RKO (cell line): ENCODE measurements around the gene CYP3A7.
A peak's percentile ranks its signal among the peaks of the same experiment; 100 is the strongest.
"Not testable (repeated sequence)": the region's sequence is repeated elsewhere in the genome, so short reads cannot be mapped to it uniquely, and the experiment has no call there.

Experiments
- DNase-seq: peaks from one replicate; pipeline ENCODE4 v3.0.0-alpha.2; 2016; ENCODE audit warnings: low spot score

Gene CYP3A7

DNA sequence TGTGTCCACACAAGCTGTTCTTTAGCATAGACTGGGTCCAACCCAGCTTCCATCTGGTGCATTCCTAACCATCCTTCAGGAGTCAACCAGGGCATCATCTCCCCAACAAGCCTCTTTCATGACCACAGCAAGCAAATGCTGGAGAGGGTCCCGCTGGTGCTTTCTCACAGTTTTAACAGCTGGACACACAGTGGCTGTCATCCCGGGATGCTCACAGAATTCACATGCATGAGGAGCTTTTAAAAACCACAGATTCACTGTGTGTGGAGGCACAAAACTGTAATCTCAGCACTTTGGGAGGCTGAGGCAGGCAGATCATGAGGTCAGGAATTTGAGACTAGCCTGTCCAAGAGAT lies 6.4 kb upstream of the CYP3A7 start:
- DNase-seq = no peak

DNA sequence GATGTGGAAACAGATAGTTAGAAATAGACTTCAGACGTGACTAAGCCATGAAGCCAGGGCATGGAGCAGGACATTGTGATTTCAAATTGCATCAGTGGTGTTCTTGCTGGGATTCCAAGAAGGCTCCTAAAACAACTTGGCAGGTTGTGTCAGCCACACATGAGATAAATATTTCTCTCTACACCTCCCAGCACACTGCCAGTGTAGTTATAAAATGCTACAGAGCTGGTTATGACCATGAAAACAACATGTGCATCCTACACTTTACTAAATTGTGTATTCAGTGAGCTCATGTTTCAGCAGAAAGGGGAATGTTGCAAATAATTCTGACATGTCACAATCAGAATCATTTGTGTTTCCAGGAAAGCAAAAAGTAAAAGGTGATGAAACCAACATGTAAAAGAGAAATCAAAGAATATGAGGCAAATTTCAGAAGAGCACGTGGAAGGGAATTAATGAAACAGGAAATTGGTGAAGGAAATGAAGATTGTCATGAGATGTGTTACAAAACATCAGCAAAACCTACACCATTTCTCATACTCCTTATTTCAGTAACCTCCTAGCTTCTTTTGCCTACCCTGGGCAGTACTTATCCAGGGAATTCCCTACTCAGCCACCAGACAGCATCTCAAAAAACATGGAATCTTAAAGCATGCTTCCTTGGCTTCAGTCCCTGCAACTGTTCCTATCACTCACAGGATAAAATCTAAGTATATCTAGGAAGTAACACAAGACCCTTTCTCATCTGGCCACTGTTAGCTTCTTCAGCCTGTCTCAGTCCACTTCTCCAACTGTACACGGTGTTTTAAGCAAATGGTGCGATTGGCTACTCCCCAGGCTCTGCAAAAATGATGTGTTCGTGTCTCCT lies 5.8 kb upstream of the CYP3A7 start:
- DNase-seq = no peak

DNA sequence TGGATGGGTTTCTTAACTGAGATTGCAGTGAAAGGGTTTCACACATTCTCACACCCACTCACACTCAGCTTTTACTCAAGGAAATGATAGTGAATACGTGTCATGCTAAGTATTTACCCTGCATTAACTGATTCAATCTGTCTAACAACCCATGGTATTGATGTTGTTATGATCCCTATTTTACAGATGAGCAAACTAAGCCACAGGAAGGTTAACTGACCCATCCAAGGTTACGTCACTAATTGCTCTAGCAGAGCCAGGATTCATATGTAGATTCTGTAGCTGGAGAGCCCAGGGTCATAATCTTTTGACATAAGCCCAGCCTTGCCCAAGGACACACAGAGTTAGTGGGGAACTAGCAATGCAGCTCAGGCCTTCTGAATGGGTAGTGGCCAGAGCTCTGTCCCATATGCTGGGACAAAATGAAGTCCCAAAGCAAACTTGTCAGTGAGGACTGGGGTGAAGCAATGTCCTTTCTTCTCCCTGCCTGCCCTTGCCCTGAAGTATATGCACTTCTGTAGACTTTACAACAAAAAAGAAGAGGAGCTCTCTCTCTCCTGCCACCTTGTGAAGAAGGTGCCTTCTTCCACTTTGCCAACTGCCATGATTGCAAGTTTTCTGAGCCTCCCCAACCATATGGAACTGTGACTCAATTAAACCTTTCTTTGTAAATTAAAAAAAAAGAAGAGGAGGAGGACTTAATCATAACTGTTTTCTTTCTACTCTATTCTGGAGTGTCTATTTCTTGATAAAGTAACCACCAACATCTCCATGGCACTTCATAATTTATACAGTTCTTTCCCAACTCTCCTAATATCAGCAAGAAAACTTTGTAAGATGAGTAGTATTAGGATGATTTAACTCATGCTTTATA lies 4.9 kb upstream of the CYP3A7 start:
- no peak for DNase-seq

DNA sequence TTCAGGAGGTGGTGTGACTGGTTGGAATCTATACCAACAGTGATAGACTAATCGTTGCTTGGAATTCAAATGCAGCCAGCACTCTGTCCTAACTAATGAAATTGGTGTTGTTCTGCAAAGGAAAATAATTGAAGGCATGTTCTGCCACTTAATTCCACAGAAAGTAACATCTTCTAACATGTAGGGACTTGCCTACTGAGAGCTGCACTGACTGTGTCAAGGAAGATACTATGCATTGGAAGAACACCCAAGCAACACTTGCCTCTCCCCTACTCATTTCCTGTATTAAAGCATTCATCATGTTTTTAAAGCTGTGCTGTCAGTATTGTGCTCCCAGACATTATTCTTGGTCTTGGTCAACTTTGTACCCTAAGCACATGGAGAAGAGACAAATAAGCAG lies 2.7 kb upstream of the CYP3A7 start:
- DNase-seq = no peak

DNA sequence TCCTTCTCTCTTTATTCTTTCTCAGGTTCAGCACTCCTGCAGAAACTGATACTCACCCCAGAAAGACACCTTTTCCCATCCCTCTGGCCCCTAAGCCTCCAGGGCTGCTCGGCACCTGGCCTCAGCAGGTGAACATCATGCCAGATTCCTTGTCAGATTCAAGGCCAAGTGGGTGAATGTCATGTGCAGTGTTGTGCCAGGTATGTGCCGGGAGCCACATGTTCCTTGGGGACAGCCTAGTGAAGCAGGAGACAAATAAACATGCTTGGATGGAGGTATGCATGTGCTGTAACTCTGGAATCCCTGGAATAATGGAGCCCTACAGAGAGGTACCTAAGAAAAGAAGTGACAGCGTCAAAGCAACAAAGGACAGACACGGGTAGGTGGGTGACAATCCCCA lies 1.7 kb upstream of the CYP3A7 start:
- DNase-seq = not testable (repeated sequence)

DNA sequence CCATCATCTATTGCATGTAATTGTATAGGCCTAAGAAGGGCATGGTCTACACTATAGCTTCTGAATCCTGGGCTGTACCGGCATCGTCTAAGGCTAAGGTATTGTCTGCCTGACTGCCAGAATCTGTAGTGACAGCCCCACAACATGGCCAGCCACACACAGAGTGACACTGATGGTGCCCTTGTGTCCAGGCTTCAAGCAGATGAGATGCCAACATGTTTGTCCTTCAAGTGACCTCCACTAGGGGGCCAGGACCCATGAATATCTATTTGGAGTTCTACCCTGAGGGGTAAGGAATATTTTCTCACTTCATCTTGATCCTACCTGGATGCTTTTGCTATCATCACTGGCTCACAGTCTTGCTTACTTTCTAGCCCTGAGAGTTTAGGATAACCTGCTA lies 1.5 kb downstream of the CYP3A7 start:
- peak; percentile 35 for DNase-seq

DNA sequence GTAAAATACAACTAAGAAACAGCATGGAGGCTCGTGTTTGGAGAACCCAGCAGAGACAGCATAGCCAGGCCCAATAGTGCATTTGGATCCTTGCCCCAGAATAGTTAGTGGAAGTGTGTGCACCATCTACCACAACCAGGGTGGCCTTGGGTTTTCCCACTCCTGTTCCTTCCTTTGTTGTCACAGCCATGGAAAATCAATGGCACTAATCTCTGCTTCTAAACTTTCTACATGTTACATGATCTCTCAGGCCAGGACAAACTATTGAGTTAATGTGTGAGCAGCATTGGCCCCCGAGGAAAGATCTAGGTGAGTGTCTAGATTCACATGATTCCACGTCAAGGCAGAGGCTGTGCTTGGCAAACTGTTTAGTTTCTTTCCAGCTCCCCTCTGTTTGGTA lies 2.0 kb downstream of the CYP3A7 start:
- DNase-seq = no peak

DNA sequence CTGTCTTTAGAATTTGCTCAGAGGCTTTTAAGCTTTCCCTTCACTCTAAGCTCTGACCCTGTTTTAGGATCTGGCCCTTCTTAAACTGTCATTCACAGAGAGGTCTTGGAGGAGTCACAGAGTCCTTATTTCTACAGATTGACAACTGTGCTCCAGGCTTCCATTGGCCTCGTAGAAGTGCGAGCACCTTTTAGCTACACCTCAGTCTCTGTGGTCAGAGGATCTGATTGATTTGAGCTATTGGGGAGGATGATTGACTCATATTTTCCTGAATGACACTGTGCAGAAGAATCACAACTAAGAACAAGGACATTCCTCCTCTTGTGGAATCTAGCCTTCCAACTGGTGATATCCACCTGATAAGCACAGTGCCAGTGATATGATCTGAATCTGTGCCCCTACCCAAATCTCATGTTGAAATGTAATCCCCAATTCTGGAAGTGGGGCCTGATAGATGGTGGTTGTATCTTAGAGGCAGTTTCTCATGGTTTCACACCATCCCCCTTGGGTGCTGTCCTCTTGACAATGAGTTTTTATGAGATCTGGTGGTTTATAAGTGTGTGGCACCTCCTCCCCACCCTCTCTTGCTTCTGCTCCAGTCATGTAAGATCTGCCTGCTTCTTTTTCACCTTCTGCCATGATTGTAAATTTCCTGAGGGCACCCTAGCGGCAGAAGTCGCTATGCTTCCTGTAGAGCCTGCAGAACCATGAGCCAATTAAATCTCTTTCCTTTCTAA lies 3.2 kb downstream of the CYP3A7 start:
- no peak for DNase-seq

DNA sequence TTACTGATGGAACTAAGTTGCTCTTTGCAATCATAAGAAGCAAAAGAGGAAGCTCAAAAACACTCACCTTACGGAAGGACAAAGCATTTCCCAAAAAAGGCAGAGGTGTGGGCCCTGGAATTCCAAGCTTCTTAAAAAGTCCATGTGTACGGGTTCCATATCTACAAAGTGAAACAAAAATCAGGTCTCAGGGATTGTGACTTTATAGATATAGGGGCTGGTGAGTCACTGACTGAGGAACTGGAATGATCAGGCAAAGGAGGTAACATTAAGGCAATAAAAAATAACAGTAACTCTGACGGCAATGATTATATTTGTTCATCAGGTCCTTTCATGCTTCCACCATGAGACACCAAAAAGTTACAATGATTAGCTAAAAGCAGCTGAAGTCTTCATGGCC lies 4.0 kb downstream of the CYP3A7 start:
- no peak for DNase-seq

DNA sequence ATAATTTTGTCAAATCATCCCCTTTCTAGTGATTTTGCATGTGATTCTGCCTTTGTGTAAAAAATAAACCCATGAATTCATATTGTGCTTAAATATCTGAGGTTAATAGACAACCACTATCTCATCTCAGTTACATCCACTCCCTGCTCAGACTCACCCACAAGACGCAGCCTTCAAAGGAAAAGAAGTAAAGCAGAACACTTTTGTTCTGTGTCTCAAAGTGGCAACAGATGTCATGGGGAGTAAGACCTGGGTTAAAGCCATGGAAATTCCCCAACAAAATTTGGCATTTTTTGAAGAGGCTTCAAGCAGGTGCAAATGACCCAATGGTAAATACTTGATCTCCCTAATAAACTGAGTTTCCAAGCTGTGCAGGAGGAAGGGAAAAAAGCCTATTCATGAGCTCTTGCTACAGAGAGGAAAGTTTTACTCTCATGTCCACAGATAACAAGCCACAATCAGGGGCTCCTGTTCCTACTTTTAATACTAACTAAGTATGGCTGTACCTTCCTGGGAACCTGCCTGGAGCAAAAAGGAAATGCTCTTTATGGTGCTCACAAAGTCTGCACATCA lies 4.7 kb downstream of the CYP3A7 start:
- no peak for DNase-seq

DNA sequence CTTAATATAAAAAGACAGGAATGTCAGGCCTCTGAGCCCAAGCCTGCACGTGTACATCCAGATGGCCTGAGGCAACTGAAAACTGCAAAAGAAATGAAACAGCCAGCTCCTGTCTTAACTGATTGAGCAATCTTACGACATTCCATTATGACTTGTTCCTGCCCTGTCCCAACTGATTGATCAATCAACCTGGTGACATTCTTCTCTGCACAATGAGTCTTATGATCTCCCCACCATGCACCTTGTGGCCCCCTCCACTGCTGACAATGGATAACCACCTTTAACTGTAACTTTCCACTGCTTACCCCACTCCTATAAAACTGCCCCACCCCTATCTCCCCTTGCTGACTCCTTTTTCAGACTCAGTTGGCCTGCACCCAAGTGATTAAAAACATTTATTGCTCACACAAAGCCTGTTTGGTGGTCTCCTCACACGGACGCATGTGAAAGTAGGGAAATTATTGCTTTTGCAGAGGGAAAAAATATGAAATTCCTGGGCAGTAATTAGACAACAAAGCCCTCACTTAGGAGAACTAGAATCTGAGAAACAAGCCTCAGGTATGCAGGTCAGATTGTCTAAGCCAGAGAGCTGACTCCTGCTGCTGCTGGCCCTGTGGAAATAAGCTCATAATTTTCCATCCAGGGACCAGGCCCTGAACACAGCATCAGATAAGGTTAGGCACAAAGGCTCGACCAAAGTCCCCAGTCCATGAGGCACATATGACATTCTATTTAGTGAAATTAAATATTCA lies 5.3 kb downstream of the CYP3A7 start:
- no peak for DNase-seq

DNA sequence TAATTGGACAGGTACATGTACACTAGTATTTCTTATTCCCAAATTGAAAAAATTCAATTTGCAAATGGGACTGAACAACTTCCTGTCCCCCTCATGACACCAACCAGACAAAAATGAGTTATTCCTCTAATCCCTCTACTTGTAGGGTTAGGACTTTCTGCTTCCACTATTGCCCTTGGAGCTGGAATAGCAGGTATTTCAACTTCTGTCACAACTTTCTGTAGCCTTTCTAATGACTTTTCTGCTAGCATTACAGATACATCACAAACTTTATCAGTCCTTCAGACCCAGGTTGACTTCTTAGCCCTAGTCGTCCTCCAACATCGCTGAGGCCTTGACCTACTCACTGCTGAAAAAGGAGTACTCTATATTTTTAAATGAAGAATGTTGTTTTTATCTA lies 6.4 kb downstream of the CYP3A7 start:
- no peak for DNase-seq

DNA sequence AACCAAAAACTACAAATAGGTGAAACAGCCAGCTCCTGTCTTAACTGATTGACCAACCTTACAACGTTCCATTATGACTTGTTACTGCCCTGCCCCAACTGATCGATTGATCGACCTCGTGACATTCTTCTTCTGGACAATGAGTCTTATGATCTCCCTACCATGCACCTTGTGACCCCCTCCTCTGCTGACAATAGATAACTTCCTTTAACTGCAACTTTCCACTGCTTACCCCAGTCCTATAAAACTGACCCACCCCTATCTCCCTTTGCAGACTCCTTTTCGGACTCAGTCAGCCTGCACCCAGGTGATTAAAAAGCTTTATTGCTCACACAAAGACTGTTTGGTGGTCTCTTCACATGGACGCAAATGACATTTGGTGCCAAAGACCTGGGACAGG lies 11.8 kb downstream of the CYP3A7 start:
- DNase-seq = not testable (repeated sequence)

DNA sequence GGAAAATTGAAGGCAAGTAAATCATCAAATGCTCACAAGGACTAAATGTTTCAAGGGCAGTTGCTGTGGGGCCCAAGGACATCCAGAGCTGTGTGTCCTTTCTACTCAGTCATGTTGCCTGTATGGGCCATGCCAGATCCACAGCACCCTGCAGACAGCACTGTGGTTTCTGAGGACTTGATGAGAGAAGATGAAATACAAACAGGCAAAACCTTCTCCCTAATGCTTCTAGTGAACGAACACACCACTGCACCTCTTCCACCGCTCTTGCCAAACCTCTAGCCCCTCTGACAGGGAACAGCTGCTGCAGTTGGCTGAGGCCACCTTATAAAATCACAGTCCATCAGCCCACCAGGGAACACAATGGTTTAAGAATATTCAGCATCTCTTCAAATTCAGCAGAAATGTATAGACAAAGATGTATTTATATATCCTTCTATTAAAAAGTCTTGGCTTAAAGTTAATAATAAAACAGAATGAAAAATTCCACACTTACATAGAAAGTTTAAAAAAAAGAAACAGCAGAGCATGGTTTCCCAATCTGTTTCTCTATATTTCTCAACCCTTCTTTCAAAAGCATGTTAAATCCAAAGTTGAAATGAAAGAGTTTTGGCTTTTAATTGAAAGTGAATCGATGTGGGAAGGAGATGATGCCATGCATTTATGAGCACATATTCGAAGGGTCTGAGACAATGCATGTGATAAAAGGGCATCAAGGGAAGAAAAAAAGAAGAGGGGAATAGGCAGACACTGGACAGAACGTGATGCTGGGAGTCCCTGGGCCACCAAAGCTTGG lies 14.0 kb downstream of the CYP3A7 start:
- DNase-seq = no peak

DNA sequence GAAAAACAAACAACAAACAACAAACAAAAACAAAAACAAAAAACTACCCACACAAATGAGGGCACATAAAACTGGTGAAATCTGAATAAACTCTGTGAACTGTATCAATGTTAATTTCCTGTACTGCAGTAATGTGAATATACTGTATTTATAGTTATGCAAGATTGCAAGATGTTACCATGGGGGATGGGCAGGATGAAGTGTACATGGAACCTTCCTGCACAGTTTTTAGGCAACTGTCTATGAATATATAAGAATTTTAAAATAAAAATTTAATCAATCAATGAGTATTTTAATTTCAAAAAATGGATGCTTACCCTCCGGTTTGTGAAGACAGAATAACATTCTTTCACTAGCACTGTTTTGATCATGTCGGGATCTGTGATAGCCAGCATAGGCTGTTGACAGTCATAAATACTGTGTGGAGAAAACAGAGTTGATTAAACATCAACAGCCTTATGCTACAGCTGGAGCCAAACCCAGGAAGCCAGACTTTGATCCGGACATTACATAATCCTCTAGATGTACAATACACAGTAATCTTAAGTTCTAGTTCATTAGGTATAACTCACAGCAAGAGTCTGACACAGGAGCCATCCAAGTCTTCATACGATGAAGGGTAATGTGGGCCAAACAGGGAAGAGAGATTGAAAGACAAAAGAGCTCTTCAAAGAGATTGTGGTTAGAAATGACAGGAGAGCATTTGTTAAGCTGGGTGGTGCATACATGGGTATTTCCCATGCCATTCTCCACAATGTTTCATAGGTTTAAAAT lies 14.8 kb downstream of the CYP3A7 start:
- DNase-seq = no peak

DNA sequence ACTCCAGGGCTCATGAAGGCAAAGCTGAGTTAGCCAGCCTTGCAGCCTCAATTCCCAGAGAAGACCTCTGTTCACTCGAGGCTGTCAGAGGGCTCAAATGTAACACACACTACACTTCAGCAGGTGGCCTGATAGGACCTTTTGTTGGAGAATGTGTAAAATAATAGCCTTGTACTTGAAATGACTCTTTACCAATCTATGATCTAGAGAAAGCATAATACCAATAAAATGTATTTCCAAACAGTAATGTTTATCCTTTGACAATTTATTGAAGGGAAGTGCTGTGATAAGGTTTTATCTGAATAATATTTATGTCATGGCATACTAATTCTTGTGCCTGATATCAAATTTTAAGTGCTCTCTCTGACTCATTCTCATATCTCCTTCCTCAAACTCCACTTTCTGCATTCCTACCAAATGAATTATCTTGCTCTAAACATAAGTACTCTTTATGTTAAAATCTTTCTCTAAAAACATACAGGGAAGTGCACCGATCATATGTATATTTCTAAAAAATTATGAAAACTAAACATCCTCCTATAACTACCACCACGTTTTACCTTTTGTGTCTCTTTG lies 20.9 kb downstream of the CYP3A7 start:
- no peak for DNase-seq

DNA sequence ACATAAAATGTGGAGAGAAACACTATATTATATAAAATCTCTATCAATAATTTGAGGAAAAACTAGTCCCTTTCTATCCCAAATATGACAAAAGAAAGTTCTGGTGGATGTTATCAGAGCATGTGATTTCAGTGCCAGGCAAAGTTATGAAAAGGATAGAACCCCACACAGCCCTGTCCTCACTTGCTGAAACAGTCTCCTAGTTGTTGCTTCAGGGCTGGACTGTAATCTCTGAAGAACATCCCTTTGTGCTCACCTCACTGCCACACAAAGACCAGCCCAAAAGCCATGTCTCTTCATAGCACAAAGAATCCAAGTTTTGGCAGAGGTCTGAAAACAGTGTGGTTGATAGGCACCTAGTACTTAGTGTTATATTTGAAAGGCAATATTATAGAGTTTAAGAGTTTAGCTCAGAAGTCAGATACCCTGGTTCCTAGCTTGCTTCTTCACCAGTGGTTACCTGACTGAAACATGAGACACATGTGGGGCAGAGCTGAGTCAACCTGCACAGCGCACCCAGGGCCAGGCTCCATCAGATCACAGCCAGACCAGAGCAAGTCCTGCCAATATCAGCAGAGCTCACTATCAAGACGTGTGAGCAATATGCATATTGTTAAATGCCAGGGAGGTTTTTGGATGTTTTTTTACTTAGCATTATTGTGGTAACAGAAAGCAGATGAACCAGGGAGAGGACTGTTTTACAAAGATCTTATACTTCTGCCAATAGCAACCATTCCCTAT lies 25.0 kb downstream of the CYP3A7 start:
- DNase-seq = no peak

DNA sequence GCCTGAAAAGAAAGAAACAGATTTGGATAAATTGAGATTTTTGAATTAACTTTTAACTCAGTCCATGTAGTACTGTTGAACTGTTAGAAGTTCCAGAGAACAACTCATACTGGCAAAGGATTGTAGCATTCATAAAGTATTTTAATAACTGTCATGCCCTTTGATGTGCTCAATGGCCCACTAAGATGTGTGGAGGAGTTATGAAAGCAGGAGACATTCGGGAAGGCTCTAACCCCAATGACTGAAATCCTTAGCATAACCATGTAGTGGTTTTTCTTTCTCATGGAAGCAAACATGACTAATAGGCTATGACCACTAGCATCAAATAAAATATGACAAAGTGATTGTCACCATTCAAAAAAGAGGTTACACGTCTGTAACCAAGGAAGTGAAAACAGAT lies 25.7 kb downstream of the CYP3A7 start:
- DNase-seq = peak; percentile 32

DNA sequence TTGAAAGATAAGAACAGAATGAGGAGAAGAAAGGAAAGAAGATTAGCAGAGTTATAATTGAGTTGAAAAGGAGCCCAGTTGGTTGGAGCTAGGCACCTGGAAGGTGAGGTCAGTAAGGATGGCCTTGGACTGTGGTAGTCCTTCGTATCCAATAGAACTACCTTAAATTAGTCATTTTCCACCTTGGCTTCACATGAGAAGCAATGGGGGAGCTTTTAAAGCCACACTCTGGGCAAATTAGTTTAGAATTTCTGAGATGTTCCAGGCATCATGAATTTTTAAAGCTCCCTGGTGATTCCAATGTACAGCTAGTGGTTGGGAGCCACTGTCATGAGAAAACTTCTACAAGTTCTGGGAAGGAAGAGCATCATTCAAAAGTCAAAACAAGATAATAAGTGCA lies 27.9 kb downstream of the CYP3A7 start:
- DNase-seq = no peak
